ENCODE results near the gene SH3GLB1.

Gene SH3GLB1

GRCh38 chr1:86739648-86740509, 35.5 kb downstream of the SH3GLB1 start:
- DNase-seq = no peak

GRCh38 chr1:86741947-86742572, 37.7 kb downstream of the SH3GLB1 start:
- peak; percentile 6 for DNase-seq

- DNase-seq = no peak
These were observed 42.9 kb downstream of the SH3GLB1 start for GRCh38 chr1:86747304-86747703.

GRCh38 chr1:86748622-86749373, 44.4 kb downstream of the SH3GLB1 start:
- no peak for DNase-seq

- DNase-seq = no peak
These were observed 45.7 kb downstream of the SH3GLB1 start for GRCh38 chr1:86750076-86750475.

GRCh38 chr1:86750530-86750929, 46.2 kb downstream of the SH3GLB1 start:
- no peak for DNase-seq

GRCh38 chr1:86751923-86752322, 47.5 kb downstream of the SH3GLB1 start:
- DNase-seq = no peak

- no peak for DNase-seq
These were observed 49.3 kb downstream of the SH3GLB1 start for GRCh38 chr1:86753700-86754099.

GRCh38 chr1:86754265-86754974, 50.0 kb downstream of the SH3GLB1 start:
- DNase-seq = no peak

- DNase-seq = no peak
These were observed 51.7 kb downstream of the SH3GLB1 start for GRCh38 chr1:86756062-86756406.

GRCh38 chr1:86757272-86757984, 53.1 kb downstream of the SH3GLB1 start:
- no peak for DNase-seq

- DNase-seq = no peak
These were observed 54.2 kb downstream of the SH3GLB1 start for GRCh38 chr1:86758570-86758969.

GRCh38 chr1:86760199-86760598, 55.8 kb downstream of the SH3GLB1 start:
- no peak for DNase-seq

GRCh38 chr1:86762336-86762735, 58.0 kb downstream of the SH3GLB1 start:
- no peak for DNase-seq

- DNase-seq = no peak
These were observed 60.1 kb downstream of the SH3GLB1 start for GRCh38 chr1:86764523-86764922.

- no peak for DNase-seq
These were observed 60.7 kb downstream of the SH3GLB1 start for GRCh38 chr1:86765073-86765472.

- no peak for DNase-seq
These were observed 61.3 kb downstream of the SH3GLB1 start for GRCh38 chr1:86765674-86766073.

GRCh38 chr1:86768554-86768953, 64.2 kb downstream of the SH3GLB1 start:
- no peak for DNase-seq

- no peak for DNase-seq
These were observed 64.7 kb downstream of the SH3GLB1 start for GRCh38 chr1:86769065-86769464.

- no peak for DNase-seq
These were observed 69.2 kb downstream of the SH3GLB1 start for GRCh38 chr1:86773341-86774288.
